GM20000 (cell line): ENCODE measurements around the gene ZNF423.

Experiments
- DNase-seq: peaks from one replicate; pipeline ENCODE4 v3.0.0; 2012; ENCODE audit warnings: low spot score
- CTCF ChIP-seq: IDR thresholded peaks from 2 replicates; pipeline ENCODE4 v1.5.1; 2012; ENCODE audit warnings: mild to moderate bottlenecking, control low read depth; ENCODE audit errors: extremely low read depth, missing control alignments

The ZNF423 gene

GRCh38 chr16:49489686-49490320 lies 366.1 kb downstream of the ZNF423 start:
- no peak for DNase-seq
- no peak for TF ChIP-seq CTCF

DNA sequence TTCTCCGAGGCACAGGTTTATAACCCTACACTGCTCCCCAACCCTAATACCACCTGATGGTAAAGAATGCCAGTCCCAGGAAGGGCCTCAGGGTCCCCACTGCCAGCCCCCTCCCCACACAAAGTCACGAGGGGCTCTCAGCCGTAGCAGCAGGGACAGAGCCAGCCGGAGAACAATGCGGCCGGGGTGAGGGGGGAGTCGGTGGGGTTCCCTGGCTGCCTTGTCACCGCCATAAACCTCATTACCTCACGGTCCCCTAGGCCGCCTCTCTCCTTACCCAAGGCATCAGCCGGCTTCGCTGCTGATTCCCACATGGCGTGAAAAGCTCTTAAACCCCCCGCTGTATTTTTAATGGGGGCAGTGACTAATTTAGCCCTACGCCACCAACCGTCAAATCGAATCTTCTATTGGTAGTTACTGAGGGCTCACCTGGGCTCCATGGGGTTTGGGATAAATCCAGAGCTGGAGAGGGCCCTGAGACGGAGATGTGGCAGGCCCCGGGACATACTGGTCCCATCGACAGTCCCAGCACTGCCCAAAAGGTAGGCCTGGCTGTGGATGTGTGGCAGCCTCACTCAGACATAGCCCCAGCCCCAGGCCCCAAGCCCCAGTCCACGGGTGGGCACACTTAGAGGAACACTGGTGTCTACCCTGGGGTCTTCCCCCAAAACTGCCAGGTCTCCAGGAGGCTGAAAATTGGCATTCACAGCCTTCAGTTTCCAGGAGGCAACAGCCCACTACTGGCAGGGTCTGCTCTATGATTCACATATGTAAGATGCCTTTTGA lies 367.0 kb downstream of the ZNF423 start:
- no peak for DNase-seq
- TF ChIP-seq CTCF, result no peak

GRCh38 chr16:49488336-49488735 lies 367.6 kb downstream of the ZNF423 start:
- DNase-seq, result no peak
- TF ChIP-seq CTCF, result no peak

DNA sequence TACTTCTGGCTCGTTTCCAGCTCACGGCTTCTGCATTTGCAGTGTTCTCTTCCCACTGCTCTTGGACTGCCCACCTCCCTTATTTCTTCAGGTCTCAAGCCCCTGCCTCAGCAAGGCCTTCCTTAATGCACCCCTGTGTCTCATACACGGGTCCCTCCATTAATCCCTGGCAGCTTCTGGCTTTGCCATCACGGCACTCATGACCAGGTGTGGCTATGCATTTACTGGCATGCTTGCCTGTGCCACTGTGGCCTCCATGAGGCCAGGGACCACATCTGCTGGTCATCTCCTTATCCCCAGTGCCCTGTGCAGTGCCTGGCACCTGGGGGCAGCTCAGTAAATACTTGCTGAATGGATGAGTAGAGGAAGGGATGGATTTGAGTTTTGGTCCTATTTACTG lies 368.2 kb downstream of the ZNF423 start:
- no peak for DNase-seq
- no peak for TF ChIP-seq CTCF

GRCh38 chr16:49486400-49486799 lies 369.5 kb downstream of the ZNF423 start:
- no peak for DNase-seq
- no peak for TF ChIP-seq CTCF

DNA sequence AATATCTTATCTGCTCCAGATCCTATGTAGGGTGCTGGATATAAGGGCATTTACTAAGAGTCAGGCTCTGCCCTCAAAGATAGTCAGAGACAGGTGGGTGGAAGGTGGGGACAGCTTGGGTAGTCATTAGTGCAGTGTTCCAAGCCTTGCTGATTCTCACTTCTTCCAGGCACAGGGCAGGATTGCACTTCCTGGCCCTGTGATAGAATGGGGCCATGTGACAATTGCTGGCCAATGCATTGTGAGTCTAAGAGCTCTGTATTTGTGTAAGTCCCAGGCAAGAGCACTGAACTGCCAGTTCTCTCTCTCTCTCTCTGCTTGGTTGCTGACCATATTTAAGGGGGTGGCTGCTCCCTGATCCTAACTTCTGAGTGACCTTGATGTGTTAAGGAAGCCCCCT lies 370.2 kb downstream of the ZNF423 start:
- TF ChIP-seq CTCF, result no peak
- DNase-seq, result no peak

GRCh38 chr16:49484936-49485335 lies 371.0 kb downstream of the ZNF423 start:
- DNase-seq, result no peak
- TF ChIP-seq CTCF, result no peak
